ENCODE results near the gene GSTCD.

GSTCD gene

GRCh38 chr4:105895583-105896460 is 187.2 kb downstream of the GSTCD start:
- no peak for DNase-seq

- no peak for DNase-seq
Measured at GRCh38 chr4:105896461-105896942, 187.9 kb downstream of the GSTCD start.

Measured in SHP77 treated with DMSO at 0.1 percent for 48 hours (cell line).